A673 (cell line): Measurements from ENCODE around the gene GRID1. TPM values are rescaled to one million over a fixed set of nuclear protein-coding genes. Genes with fewer than 3 reads are reported as not detected.

Experiments used
- BruUV-seq: library from RNA; stranded (reverse); fragments of 400-500 nt; replicated peaks from 2 replicates; lab custom pipeline; 2021; lab: Mats Ljungman, UMichigan
- CTCF ChIA-PET: fragments of 300-600 bp; sonication (Branson Sonifier 250); formaldehyde crosslinking; loops from one replicate; lab custom pipeline; 2022; ENCODE audit warnings: antibody characterized with exemption; lab: Charles Lee
- POLR2A ChIA-PET: fragments of 300-600 bp; sonication (Branson Sonifier 250); formaldehyde crosslinking; loops from one replicate; lab custom pipeline; 2022; ENCODE audit warnings: antibody characterized with exemption; ENCODE audit not compliant: low non-redundant PET; lab: Charles Lee
- DNase-seq: peaks from one replicate; pipeline ENCODE4 v3.0.0-alpha.2; 2015; ENCODE audit warnings: low spot score
- H3K27ac ChIP-seq: fragments of 200-600 bp; sonication (generic); 2 replicates; pipeline ENCODE4 v1.5.1; 2016; ENCODE audit warnings: mixed run types, low read depth, mild to moderate bottlenecking, mixed read lengths, antibody characterized with exemption, low read length; ENCODE audit not compliant: poor library complexity, severe bottlenecking
- H3K27me3 ChIP-seq: fragments of 200-600 bp; sonication (generic); replicated peaks from 2 replicates; pipeline ENCODE4 v1.6.1; 2017; ENCODE audit warnings: mixed run types, low read depth, mild to moderate bottlenecking, mixed read lengths, antibody characterized with exemption, low read length; ENCODE audit not compliant: insufficient read depth, poor library complexity
- H3K36me3 ChIP-seq: fragments of 200-600 bp; sonication (generic); 2 replicates; pipeline ENCODE4 v1.6.1; 2016; ENCODE audit warnings: mixed run types, mild to moderate bottlenecking, mixed read lengths, antibody characterized with exemption, low read length; ENCODE audit not compliant: insufficient read depth, poor library complexity, severe bottlenecking
- H3K4me1 ChIP-seq: fragments of 200-600 bp; sonication (generic); 2 replicates; pipeline ENCODE4 v1.6.1; 2017; ENCODE audit warnings: mixed run types, mild to moderate bottlenecking, mixed read lengths, antibody characterized with exemption, low read length; ENCODE audit not compliant: insufficient read depth, poor library complexity, severe bottlenecking
- H3K4me3 ChIP-seq: fragments of 200-600 bp; sonication (generic); 2 replicates; pipeline ENCODE4 v1.5.1; 2016; ENCODE audit warnings: low read depth, mixed run types, mild to moderate bottlenecking, mixed read lengths, low read length; ENCODE audit not compliant: poor library complexity, severe bottlenecking
- H3K9me3 ChIP-seq: fragments of 200-600 bp; sonication (generic); 2 replicates; pipeline ENCODE4 v1.6.1; 2016; ENCODE audit warnings: mixed run types, low read depth, mild to moderate bottlenecking, mixed read lengths, antibody characterized with exemption, low read length; ENCODE audit not compliant: poor library complexity, severe bottlenecking
- CTCF ChIP-seq: fragments of 300-800, 200-600 bp; sonication (generic); conservative IDR thresholded peaks from 2 replicates; pipeline ENCODE4 v1.5.1; 2017; ENCODE audit warnings: low read depth, mild to moderate bottlenecking, antibody characterized with exemption, low read length, moderate library complexity, mixed read lengths
- EZH2 ChIP-seq: fragments of 200-600 bp; sonication (generic); IDR thresholded peaks from 2 replicates; pipeline ENCODE4 v1.6.1; 2017; ENCODE audit warnings: borderline replicate concordance, low read depth, mild to moderate bottlenecking, mixed read lengths, antibody characterized with exemption, low read length; ENCODE audit not compliant: poor library complexity, severe bottlenecking
- intact Hi-C: fragments of 100-400 bp; cut with micrococcal nuclease; formaldehyde crosslinking; loops from one replicate; pipeline ENCODE4 v1.10.0; 2022; ENCODE audit not compliant: unreplicated experiment
- total RNA-seq: library from RNA; stranded (reverse); gene quantifications from 2 replicates; pipeline ENCODE4 v1.2.3, GENCODE V29; 2021

GRID1 gene
- total RNA-seq, 1 experiment from 2014 or later = not detected

GRCh38 chr10:86232644-86233043 is 134.0 kb downstream of the GRID1 start:
- no peak for DNase-seq
- H3K4me1 ChIP-seq = no peaks in the 10 kb centered on the region
- no peaks in the 10 kb centered on the region for H3K27me3 ChIP-seq
- H3K4me3 ChIP-seq = no peak overlapping the region
- intact Hi-C loops = no loop called here
- H3K36me3 ChIP-seq = no peaks in the 10 kb centered on the region
- no TSS peak for BruUV-seq
- no peaks in the 10 kb centered on the region for H3K9me3 ChIP-seq
- ChIA-PET CTCF (no interaction called here), POLR2A (no interaction called here)
- no peak for TF ChIP-seq CTCF
- no peak overlapping the region for H3K27ac ChIP-seq

GRCh38 chr10:86231796-86232560 is 134.6 kb downstream of the GRID1 start:
- CTCF ChIA-PET = no interaction called here
- intact Hi-C loops = no loop called here
- no TSS peak for BruUV-seq

GRCh38 chr10:86230557-86231180 is 135.9 kb downstream of the GRID1 start:
- no peak for DNase-seq
- no peaks in the 10 kb centered on the region for H3K36me3 ChIP-seq
- no peaks in the 10 kb centered on the region for H3K27me3 ChIP-seq
- H3K27ac ChIP-seq = no peak overlapping the region
- no TSS peak for BruUV-seq
- no peak overlapping the region for H3K4me3 ChIP-seq
- H3K9me3 ChIP-seq = no peaks in the 10 kb centered on the region
- H3K4me1 ChIP-seq = no peaks in the 10 kb centered on the region
- ChIA-PET POLR2A (no interaction called here), CTCF (no interaction called here)
- intact Hi-C loops = no loop called here
- TF ChIP-seq CTCF = no peak
- TF ChIP-seq EZH2 = no peak

More at GRCh38 chr10:86231796-86232560, 134.6 kb downstream of the GRID1 start:
- no peak for TF ChIP-seq EZH2
- TF ChIP-seq CTCF = no peak
- H3K36me3 ChIP-seq = no peaks in the 10 kb centered on the region
- H3K4me3 ChIP-seq = no peak overlapping the region
- no peaks in the 10 kb centered on the region for H3K9me3 ChIP-seq
- POLR2A ChIA-PET = no interaction called here
- H3K27ac ChIP-seq = no peak overlapping the region
- no peak for DNase-seq
- no peaks in the 10 kb centered on the region for H3K4me1 ChIP-seq
- H3K27me3 ChIP-seq = no peaks in the 10 kb centered on the region
